A673 (cell line): ENCODE results near the gene NCK1.

Source experiments
- EZH2 ChIP-seq: fragments of 200-600 bp; sonication (generic); IDR thresholded peaks from 2 replicates; pipeline ENCODE4 v1.6.1; 2017; ENCODE audit warnings: borderline replicate concordance, low read depth, mild to moderate bottlenecking, mixed read lengths, antibody characterized with exemption, low read length; ENCODE audit not compliant: poor library complexity, severe bottlenecking
- TF ChIP-seq, protein P1 (sequence below): fragments of 300-800, 200-600 bp; sonication (generic); conservative IDR thresholded peaks from 2 replicates; pipeline ENCODE4 v1.5.1; 2017; ENCODE audit warnings: low read depth, mild to moderate bottlenecking, antibody characterized with exemption, low read length, moderate library complexity, mixed read lengths

DNA sequence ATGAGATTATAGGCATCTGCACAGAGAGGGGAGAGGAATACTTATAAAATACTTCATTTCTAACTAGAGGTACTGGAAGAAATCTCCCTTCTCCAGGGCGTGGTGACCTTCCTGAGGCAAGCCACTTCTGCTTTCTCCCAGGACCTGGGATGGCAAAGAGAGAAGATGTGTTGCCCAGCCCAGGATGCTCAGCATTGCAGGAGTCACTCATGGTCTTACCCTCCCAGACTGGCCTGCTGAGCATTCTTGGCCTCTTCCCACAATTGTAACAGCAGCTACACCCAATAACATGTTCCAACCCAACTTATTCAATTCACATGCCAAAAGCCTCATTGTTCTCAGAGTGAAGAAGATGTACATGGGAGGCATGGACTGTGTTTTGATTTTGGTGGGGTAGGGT lies 133.6 kb downstream of the NCK1 start:
- TF ChIP-seq, protein P1, sequence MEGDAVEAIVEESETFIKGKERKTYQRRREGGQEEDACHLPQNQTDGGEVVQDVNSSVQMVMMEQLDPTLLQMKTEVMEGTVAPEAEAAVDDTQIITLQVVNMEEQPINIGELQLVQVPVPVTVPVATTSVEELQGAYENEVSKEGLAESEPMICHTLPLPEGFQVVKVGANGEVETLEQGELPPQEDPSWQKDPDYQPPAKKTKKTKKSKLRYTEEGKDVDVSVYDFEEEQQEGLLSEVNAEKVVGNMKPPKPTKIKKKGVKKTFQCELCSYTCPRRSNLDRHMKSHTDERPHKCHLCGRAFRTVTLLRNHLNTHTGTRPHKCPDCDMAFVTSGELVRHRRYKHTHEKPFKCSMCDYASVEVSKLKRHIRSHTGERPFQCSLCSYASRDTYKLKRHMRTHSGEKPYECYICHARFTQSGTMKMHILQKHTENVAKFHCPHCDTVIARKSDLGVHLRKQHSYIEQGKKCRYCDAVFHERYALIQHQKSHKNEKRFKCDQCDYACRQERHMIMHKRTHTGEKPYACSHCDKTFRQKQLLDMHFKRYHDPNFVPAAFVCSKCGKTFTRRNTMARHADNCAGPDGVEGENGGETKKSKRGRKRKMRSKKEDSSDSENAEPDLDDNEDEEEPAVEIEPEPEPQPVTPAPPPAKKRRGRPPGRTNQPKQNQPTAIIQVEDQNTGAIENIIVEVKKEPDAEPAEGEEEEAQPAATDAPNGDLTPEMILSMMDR: no peak
- TF ChIP-seq EZH2: no peak
